ENCODE data around the gene CIROP. TPM values are rescaled to one million over a fixed set of nuclear protein-coding genes. Genes with fewer than 3 reads are reported as not detected.

Gene CIROP
- total and polyA plus RNA-seq, 10 donors: not detected

DNA sequence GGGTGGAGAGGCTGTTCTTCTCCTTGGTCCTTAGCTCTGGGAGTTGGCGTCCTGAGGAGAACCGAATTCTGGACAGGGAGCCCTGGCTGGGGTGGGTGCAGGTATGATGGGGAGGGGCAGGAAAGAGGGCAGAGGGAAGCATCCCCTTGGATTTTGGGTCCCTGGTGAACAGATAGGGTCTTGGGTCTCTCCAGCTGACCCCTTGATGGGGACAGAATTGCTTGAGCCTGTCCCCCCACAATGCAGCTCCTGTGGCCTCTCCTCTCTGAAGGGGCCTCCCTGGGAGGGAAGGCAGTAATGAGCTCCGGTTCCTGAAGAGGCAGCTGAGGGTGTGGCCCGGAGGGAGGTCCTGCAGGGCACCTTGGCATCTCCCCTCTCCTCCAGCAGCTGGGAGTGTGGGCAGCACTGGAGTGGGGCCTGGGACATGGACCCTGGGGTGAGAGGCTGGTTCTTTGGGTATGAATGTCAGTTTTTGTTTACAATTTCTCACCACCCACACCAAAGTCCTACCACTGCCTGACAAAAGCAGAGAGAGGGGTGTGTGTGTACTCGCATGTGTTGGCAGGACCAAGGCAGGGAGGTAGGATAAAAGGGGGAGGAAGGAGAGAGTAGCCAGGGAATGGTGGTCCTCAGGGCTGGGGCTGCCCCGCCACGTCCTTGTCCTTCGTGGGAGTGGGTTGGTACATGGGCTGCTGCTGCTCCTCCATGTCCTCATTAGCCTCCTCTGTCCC lies 21.9 kb upstream of the CIROP start:
- DNase-seq: no peak
- TF ChIP-seq POLR2A (IDR thresholded peaks at IDR 0.05): no peak
- Histone ChIP-seq H3K36me3 (peaks cover 0 to 39% (median 2%) of the 10 kb centered on the region in 6 donors), H3K4me1 (peaks cover 3 to 59% (median 20%) of the 10 kb centered on the region in 6 donors), H3K9me3 (no peaks in the 10 kb centered on the region), H3K27me3 (replicated peaks in 1 of 7) (no peaks in the 10 kb centered on the region), H3K4me3 (no peak overlapping the region), H3K27ac (peak overlapping the region in 1 of 8 donors; percentile 23)
- intact Hi-C loops (cut with DNase I; ENCODE audit: low total_unique reads): loop anchor here (10.0 kb wide), 1 partner anchor 168 kb away; no protein-coding TSS in a partner anchor
- 85 to 92% (median 87%) methylated on average over 6 to 8 of the region's 8 CpGs for WGBS, 5 donors

DNA sequence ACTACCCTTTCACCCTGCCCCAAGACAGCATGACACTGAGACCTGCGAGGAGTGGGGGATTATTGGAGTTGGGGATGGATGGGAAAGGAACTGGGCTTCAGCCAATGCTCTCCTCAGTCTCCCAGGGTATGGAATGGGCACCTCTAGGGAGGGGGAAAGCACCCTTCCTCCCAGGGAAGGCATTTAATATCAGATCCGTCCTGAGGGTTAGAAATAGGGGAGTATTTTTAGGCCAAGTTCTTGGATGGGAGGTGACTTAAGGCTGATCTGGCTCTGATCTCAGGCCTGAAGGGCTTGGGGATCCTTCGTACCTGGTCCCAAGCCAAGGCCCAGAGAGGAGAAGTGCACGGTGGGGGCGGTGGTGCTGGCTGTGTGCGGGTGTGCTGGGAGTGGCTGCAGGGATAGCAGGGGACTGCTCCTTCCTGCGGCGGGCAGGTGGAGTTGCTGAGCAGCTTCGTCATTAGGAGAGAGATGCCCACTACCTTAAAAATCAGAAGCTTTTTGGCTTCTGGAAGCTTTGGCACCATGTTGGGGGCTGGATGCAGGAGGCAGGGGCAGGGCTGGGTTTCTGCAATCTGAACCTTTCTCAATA lies 21.2 kb upstream of the CIROP start:
- intact Hi-C loops (cut with DNase I; ENCODE audit: low total_unique reads): loop anchor here (10.0 kb wide), 1 partner anchor 169 kb away; no protein-coding TSS in a partner anchor
- Histone ChIP-seq H3K27me3 (replicated peaks in 1 of 7) (no peaks in the 10 kb centered on the region), H3K4me3 (no peak overlapping the region), H3K36me3 (peaks cover 0 to 34% (median 2%) of the 10 kb centered on the region in 6 donors), H3K4me1 (peaks cover 10 to 59% (median 25%) of the 10 kb centered on the region in 6 donors), H3K9me3 (no peaks in the 10 kb centered on the region), H3K27ac (no peak overlapping the region)
- no peak for DNase-seq
- WGBS, 5 donors: 83 to 95% (median 85%) methylated on average over 9 of the region's 9 CpGs
- TF ChIP-seq POLR2AphosphoS5 (IDR thresholded peaks at IDR 0.05) (no peak), POLR2A (IDR thresholded peaks at IDR 0.05) (no peak)
- TF ChIP-seq, protein P1, sequence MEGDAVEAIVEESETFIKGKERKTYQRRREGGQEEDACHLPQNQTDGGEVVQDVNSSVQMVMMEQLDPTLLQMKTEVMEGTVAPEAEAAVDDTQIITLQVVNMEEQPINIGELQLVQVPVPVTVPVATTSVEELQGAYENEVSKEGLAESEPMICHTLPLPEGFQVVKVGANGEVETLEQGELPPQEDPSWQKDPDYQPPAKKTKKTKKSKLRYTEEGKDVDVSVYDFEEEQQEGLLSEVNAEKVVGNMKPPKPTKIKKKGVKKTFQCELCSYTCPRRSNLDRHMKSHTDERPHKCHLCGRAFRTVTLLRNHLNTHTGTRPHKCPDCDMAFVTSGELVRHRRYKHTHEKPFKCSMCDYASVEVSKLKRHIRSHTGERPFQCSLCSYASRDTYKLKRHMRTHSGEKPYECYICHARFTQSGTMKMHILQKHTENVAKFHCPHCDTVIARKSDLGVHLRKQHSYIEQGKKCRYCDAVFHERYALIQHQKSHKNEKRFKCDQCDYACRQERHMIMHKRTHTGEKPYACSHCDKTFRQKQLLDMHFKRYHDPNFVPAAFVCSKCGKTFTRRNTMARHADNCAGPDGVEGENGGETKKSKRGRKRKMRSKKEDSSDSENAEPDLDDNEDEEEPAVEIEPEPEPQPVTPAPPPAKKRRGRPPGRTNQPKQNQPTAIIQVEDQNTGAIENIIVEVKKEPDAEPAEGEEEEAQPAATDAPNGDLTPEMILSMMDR (IDR thresholded peaks at IDR 0.05 in 8 of 11, conservative IDR thresholded peaks at IDR 0.05 in 3 of 11): no peak

DNA sequence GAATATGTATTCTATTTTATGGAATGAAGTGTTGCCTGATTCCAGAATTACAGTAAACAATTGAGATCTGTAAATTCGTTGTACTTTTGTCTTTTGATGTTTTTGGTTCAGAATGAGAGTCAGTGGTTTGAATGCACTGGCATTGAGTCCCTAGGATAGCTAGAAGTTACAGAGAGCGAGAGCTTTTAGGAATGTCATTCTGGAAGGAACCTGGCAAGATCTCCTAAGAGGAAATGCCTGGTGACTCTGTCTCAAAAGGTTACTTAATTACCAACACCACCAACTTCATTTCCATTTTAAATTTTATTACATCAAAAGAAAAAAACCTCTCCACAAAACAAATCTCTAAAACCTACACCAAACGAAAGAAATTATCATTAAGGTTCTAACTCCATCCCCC lies 20.2 kb upstream of the CIROP start:
- H3K27ac ChIP-seq: no peak overlapping the region
- no peak for DNase-seq
- TF ChIP-seq POLR2A (IDR thresholded peaks at IDR 0.05) (no peak), POLR2AphosphoS5 (IDR thresholded peaks at IDR 0.05) (no peak)
- TF ChIP-seq, protein P1 (IDR thresholded peaks at IDR 0.05 in 8 of 11, conservative IDR thresholded peaks at IDR 0.05 in 3 of 11): no peak
- H3K27me3 ChIP-seq (replicated peaks in 1 of 7): no peaks in the 10 kb centered on the region
- 56 to 79% (median 72%) methylated on average over 3 of the region's 3 CpGs for WGBS, 5 donors
- H3K9me3 ChIP-seq: no peaks in the 10 kb centered on the region
- H3K36me3 ChIP-seq: peaks cover 0 to 34% (median 2%) of the 10 kb centered on the region in 6 donors
- intact Hi-C loops (cut with DNase I; ENCODE audit: low total_unique reads): loop anchor here (10.0 kb wide), 1 partner anchor 170 kb away; no protein-coding TSS in a partner anchor
- H3K4me1 ChIP-seq: peaks cover 16 to 59% (median 30%) of the 10 kb centered on the region in 6 donors
- H3K4me3 ChIP-seq: no peak overlapping the region

- no peaks in the 10 kb centered on the region for H3K9me3 ChIP-seq
- TF ChIP-seq POLR2AphosphoS5 (IDR thresholded peaks at IDR 0.05) (peak in 1 of 3 donors; percentile 11), POLR2A (IDR thresholded peaks at IDR 0.05) (no peak)
- DNase-seq: no peak
- H3K4me1 ChIP-seq: peaks cover 16 to 59% (median 33%) of the 10 kb centered on the region in 6 donors
- H3K36me3 ChIP-seq: peaks cover 0 to 28% (median 2%) of the 10 kb centered on the region in 6 donors
- H3K27ac ChIP-seq: peak overlapping the region in 2 of 8 donors; percentile 39 to 51
- no peak overlapping the region for H3K4me3 ChIP-seq
- WGBS, 5 donors: 91 to 96% (median 93%) methylated on average over 13 of the region's 13 CpGs
- intact Hi-C loops (cut with DNase I; ENCODE audit: low total_unique reads): loop anchor here (10.0 kb wide), 1 partner anchor 170 kb away; no protein-coding TSS in a partner anchor
- no peaks in the 10 kb centered on the region for H3K27me3 ChIP-seq (replicated peaks in 1 of 7)
Measured at GRCh38 chr14:23124337-23124954, 19.7 kb upstream of the CIROP start.
